Thoracic aorta (tissue), 2 donors: ENCODE measurements around the gene CTIF. TPM values are rescaled to one million over a fixed set of nuclear protein-coding genes. Genes with fewer than 3 reads are reported as not detected.
A peak's percentile ranks its signal among the peaks of the same experiment; 100 is the strongest.

ENCODE experiments used
- ATAC-seq: fragments of 150-250 bp; one replicate; pipeline ENCODE4 v1.8.0; 2017; ENCODE audit warnings: low read depth; ENCODE audit not compliant: insufficient number of reproducible peaks, low FRiP score
- DNase-seq: peaks from one replicate; pipeline ENCODE4 v3.0.0-alpha.2; 2020; ENCODE audit warnings: low spot score
- H3K27ac ChIP-seq, 2 donors: fragments of 200-600 bp; sonication (generic); 1 replicate in 1 of 2; 2 replicates in 1 of 2; pipeline ENCODE4 v1.5.1; 2016; ENCODE audit warnings: mild to moderate bottlenecking in 2 of 2, moderate library complexity in 2 of 2
- H3K27me3 ChIP-seq: fragments of 200-600 bp; sonication (generic); replicated peaks from 2 replicates; pipeline ENCODE4 v1.6.0; 2016; ENCODE audit warnings: mild to moderate bottlenecking; ENCODE audit not compliant: insufficient read depth
- H3K36me3 ChIP-seq: fragments of 200-600 bp; sonication (generic); one replicate; pipeline ENCODE4 v1.5.1; 2016
- H3K4me1 ChIP-seq, 2 donors: fragments of 200-600 bp; sonication (generic); 1 replicate in 1 of 2; 2 replicates in 1 of 2; pipeline versions ENCODE4 v1.5.1 to v1.6.0; 2016; ENCODE audit warnings: low read depth in 2 of 2, mild to moderate bottlenecking in 1 of 2; ENCODE audit not compliant: control insufficient read depth in 1 of 2
- H3K4me3 ChIP-seq: fragments of 200-600 bp; sonication (generic); 2 replicates; pipeline ENCODE4 v1.5.1; 2016; ENCODE audit warnings: mild to moderate bottlenecking
- H3K9me3 ChIP-seq: fragments of 200-600 bp; sonication (generic); 2 replicates; pipeline ENCODE4 v1.5.1; 2016
- CTCF ChIP-seq: fragments of 200-600 bp; sonication (generic); IDR thresholded peaks from one replicate; pipeline ENCODE4 v1.5.1; 2019; ENCODE audit warnings: antibody characterized with exemption
- total RNA-seq, 2 donors: library from RNA; depleted of rRNA; stranded (reverse); fragments of >200 nt; gene quantifications; one replicate each; pipeline versions ENCODE4 v1.1.0 to v1.2.3, GENCODE V29; 2016

Gene CTIF
- total RNA-seq, 2 donors from 2014 or later: 63.3 to 125 TPM

- H3K4me3 ChIP-seq: no peak overlapping the region
- no peaks in the 10 kb centered on the region for H3K36me3 ChIP-seq
- no peak for TF ChIP-seq CTCF
- peaks cover 15 to 49% of the 10 kb centered on the region in 2 donors for H3K4me1 ChIP-seq
- H3K27ac ChIP-seq: peak overlapping the region in 1 of 2 donors; percentile 91
- ATAC-seq: no peak
- no peaks in the 10 kb centered on the region for H3K9me3 ChIP-seq
- no peak for DNase-seq
- no peaks in the 10 kb centered on the region for H3K27me3 ChIP-seq
These were observed 213.1 kb downstream of the CTIF start for GRCh38 chr18:48751727-48752468.

- TF ChIP-seq CTCF: no peak
- ATAC-seq: no peak
- peaks cover 15 to 55% of the 10 kb centered on the region in 2 donors for H3K4me1 ChIP-seq
- no peaks in the 10 kb centered on the region for H3K36me3 ChIP-seq
- no peaks in the 10 kb centered on the region for H3K9me3 ChIP-seq
- no peak for DNase-seq
- H3K27me3 ChIP-seq: no peaks in the 10 kb centered on the region
- no peak overlapping the region for H3K4me3 ChIP-seq
- H3K27ac ChIP-seq: no peak overlapping the region
These were observed 213.6 kb downstream of the CTIF start for GRCh38 chr18:48752478-48752877.

- no peaks in the 10 kb centered on the region for H3K9me3 ChIP-seq
- peaks cover 18 to 59% of the 10 kb centered on the region in 2 donors for H3K4me1 ChIP-seq
- no peak overlapping the region for H3K27ac ChIP-seq
- no peak for TF ChIP-seq CTCF
- H3K4me3 ChIP-seq: no peak overlapping the region
- DNase-seq (no peak), ATAC-seq (no peak)
- H3K36me3 ChIP-seq: no peaks in the 10 kb centered on the region
- H3K27me3 ChIP-seq: no peaks in the 10 kb centered on the region
These were observed 214.1 kb downstream of the CTIF start for GRCh38 chr18:48752928-48753327.

GRCh38 chr18:48753691-48754090, 214.9 kb downstream of the CTIF start:
- Histone ChIP-seq H3K4me3 (no peak overlapping the region), H3K27ac (no peak overlapping the region), H3K4me1 (peaks cover 19 to 62% of the 10 kb centered on the region in 2 donors), H3K27me3 (no peaks in the 10 kb centered on the region), H3K36me3 (no peaks in the 10 kb centered on the region), H3K9me3 (no peaks in the 10 kb centered on the region)
- DNase-seq (no peak), ATAC-seq (no peak)
- TF ChIP-seq CTCF: no peak

- Histone ChIP-seq H3K9me3 (no peaks in the 10 kb centered on the region), H3K4me1 (peaks cover 19 to 56% of the 10 kb centered on the region in 2 donors), H3K27me3 (no peaks in the 10 kb centered on the region), H3K4me3 (no peak overlapping the region), H3K36me3 (peaks cover 5% of the 10 kb centered on the region), H3K27ac (no peak overlapping the region)
- DNase-seq (no peak), ATAC-seq (no peak)
- TF ChIP-seq CTCF: no peak
These were observed 215.7 kb downstream of the CTIF start for GRCh38 chr18:48754559-48754958.
